OCI-LY7 (cell line): ENCODE data around the gene KCNQ1. TPM values are rescaled to one million over a fixed set of nuclear protein-coding genes. Genes with fewer than 3 reads are reported as not detected.

Experiments
- BruUV-seq: library from RNA; stranded (reverse); fragments of 400-500 nt; replicated peaks from 2 replicates; lab custom pipeline; 2021; lab: Mats Ljungman, UMichigan
- CTCF ChIA-PET: fragments of 300-600 bp; sonication (Branson Sonifier 250); formaldehyde crosslinking; loops from one replicate; lab custom pipeline; 2022; ENCODE audit warnings: antibody characterized with exemption; ENCODE audit not compliant: unreplicated experiment; lab: Charles Lee
- POLR2A ChIA-PET: fragments of 300-600 bp; sonication (Branson Sonifier 250); formaldehyde crosslinking; loops from one replicate; lab custom pipeline; 2022; ENCODE audit warnings: antibody characterized with exemption; lab: Charles Lee
- DNase-seq: peaks from one replicate; pipeline ENCODE4 v3.0.0-alpha.2; 2015; ENCODE audit warnings: low spot score
- H2AFZ ChIP-seq: fragments of 200-600 bp; sonication (generic), shearing (Covaris generic); 2 replicates; pipeline ENCODE4 v1.6.1; 2014; ENCODE audit warnings: mild to moderate bottlenecking, antibody characterized with exemption, low read length, moderate library complexity
- H3K27ac ChIP-seq: fragments of 200-600 bp; sonication (generic); 2 replicates; pipeline ENCODE4 v1.5.1; 2014; ENCODE audit warnings: mixed run types, low read depth, mild to moderate bottlenecking, moderate library complexity, low read length, inconsistent platforms; ENCODE audit not compliant: poor library complexity, severe bottlenecking
- H3K36me3 ChIP-seq: fragments of 200-600 bp; sonication (generic); 2 replicates; pipeline ENCODE4 v1.6.1; 2014; ENCODE audit warnings: mild to moderate bottlenecking, antibody characterized with exemption, low read length, moderate library complexity, mixed read lengths; ENCODE audit not compliant: insufficient read depth
- H3K4me1 ChIP-seq: fragments of 200-600 bp; sonication (generic); 2 replicates; pipeline ENCODE4 v1.5.1; 2014; ENCODE audit warnings: mild to moderate bottlenecking, low read length; ENCODE audit not compliant: insufficient read depth, poor library complexity, severe bottlenecking
- H3K4me2 ChIP-seq: fragments of 200-600 bp; sonication (generic); 2 replicates; pipeline ENCODE4 v1.6.1; 2014; ENCODE audit warnings: mild to moderate bottlenecking, low read length
- H3K4me3 ChIP-seq: fragments of 200-600 bp; sonication (generic); 2 replicates; pipeline ENCODE4 v1.5.1; 2014; ENCODE audit warnings: mild to moderate bottlenecking, low read depth, low read length; ENCODE audit not compliant: poor library complexity, severe bottlenecking
- H3K79me2 ChIP-seq: fragments of 200-600 bp; sonication (generic); 2 replicates; pipeline ENCODE4 v1.6.1; 2016; ENCODE audit warnings: low read depth, mild to moderate bottlenecking, low read length, moderate library complexity, mixed read lengths; ENCODE audit not compliant: insufficient read depth
- H3K9me2 ChIP-seq: fragments of 200-600 bp; sonication (generic); 2 replicates; pipeline ENCODE4 v1.6.1; 2016; ENCODE audit warnings: mild to moderate bottlenecking, low read length, mixed read lengths; ENCODE audit not compliant: insufficient read depth
- H3K9me3 ChIP-seq: fragments of 200-600 bp; sonication (generic); 2 replicates; pipeline ENCODE4 v1.6.1; 2014; ENCODE audit warnings: mild to moderate bottlenecking, mixed run types, low read length, mixed read lengths
- H4K20me1 ChIP-seq: fragments of 200-600 bp; sonication (generic); 2 replicates; pipeline ENCODE4 v1.6.1; 2014; ENCODE audit warnings: mild to moderate bottlenecking, antibody characterized with exemption, low read length, moderate library complexity, mixed read lengths; ENCODE audit not compliant: insufficient read depth
- EZH2phosphoT487 ChIP-seq: fragments of 200-600 bp; sonication (generic); IDR thresholded peaks from 2 replicates; pipeline ENCODE4 v1.6.1; 2018; ENCODE audit warnings: low read depth, borderline replicate concordance, mild to moderate bottlenecking, mixed run types, antibody characterized with exemption, low read length, moderate library complexity, mixed read lengths
- intact Hi-C: fragments of 100-400 bp; cut with micrococcal nuclease; formaldehyde crosslinking; loops from one replicate; pipeline ENCODE4 v1.10.0; 2022; ENCODE audit not compliant: unreplicated experiment
- total RNA-seq, 2 experiments: library from RNA; depleted of rRNA in 1 of 2; stranded (reverse); fragments of >200 nt in 1 of 2; shearing (Covaris generic) in 1 of 2; gene quantifications; 2 replicates each; pipeline ENCODE4 v1.2.3, GENCODE V29; 2014 to 2022
- TF ChIP-seq, protein P1 (sequence below): fragments of 200-600 bp; sonication (generic); conservative IDR thresholded peaks from 2 replicates; pipeline ENCODE4 v1.5.1; 2014; ENCODE audit warnings: mild to moderate bottlenecking, antibody characterized with exemption, low read length, moderate library complexity, mixed read lengths

KCNQ1 gene
- total RNA-seq, 2 experiments from 2014 or later = 0.22 to 1.3 TPM

DNA sequence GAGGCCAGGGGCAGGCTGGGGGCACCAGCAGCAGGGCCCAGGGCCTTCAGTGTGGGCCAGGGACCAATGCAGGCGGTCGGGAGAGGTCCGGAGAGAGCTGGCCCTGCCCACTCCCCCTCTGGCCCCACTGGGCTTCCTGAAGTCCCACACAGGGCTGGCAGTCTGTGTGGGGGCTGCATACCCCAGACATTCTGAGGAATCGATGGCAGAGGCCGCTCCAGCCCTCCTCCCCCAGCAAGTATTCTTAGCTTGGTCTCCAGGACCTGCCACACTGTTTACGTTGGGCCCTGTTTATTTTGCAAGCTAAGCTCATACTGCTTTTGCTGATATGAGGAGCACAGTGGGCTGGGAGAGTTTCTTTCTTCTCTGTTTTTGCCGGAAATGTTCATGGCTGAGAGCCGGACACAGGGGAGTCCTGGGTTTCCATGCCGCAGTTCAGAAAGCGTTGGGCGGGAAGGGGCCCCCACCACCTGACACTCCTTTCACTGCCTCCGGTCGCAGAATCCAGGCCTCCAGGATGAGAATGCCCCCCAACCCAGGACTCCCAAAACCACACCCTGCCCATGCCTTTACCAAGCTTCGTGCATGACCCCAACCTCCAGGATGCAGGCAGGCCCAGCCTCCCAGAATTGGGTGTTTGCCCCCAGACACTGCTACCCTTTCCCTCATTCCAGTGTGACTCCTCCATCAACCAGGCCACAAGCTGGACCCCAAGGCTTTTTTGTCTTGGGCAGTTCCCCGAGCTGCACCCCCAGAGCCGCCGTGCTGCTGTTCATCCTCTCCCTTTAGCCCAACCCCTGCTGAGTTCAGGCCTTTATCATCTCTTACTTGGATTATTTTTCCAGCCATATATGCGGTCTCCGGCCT, 336.8 kb downstream of the KCNQ1 start:
- POLR2A ChIA-PET = no interaction called here

DNA sequence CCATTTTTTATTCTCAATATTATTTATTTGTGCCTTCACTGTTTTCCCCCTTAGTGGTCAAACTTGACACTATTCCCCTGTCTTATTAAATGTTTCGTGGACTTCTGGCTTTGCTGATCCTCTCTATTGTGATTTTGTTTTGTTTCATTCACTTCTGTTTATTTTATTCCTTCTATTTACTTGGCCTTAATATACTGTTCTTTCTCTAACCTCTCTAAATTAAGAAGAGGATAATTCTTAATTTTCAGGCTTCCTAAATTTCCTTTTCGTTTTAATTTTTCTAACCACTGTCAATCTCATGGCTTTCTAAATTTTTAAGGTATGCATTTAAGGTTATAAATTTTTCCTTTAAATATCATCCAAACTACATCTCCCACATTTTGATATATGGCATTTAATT, 338.0 kb downstream of the KCNQ1 start:
- H3K4me1 ChIP-seq = no peaks in the 10 kb centered on the region
- H3K9me3 ChIP-seq = no peaks in the 10 kb centered on the region
- DNase-seq = no peak
- no peaks in the 10 kb centered on the region for H3K79me2 ChIP-seq
- BruUV-seq = no TSS peak
- H3K36me3 ChIP-seq = no peaks in the 10 kb centered on the region
- H3K27ac ChIP-seq = no peak overlapping the region
- intact Hi-C loops = no loop called here
- H3K4me3 ChIP-seq = no peak overlapping the region
- TF ChIP-seq, protein P1, sequence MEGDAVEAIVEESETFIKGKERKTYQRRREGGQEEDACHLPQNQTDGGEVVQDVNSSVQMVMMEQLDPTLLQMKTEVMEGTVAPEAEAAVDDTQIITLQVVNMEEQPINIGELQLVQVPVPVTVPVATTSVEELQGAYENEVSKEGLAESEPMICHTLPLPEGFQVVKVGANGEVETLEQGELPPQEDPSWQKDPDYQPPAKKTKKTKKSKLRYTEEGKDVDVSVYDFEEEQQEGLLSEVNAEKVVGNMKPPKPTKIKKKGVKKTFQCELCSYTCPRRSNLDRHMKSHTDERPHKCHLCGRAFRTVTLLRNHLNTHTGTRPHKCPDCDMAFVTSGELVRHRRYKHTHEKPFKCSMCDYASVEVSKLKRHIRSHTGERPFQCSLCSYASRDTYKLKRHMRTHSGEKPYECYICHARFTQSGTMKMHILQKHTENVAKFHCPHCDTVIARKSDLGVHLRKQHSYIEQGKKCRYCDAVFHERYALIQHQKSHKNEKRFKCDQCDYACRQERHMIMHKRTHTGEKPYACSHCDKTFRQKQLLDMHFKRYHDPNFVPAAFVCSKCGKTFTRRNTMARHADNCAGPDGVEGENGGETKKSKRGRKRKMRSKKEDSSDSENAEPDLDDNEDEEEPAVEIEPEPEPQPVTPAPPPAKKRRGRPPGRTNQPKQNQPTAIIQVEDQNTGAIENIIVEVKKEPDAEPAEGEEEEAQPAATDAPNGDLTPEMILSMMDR = no peak
- no peak for TF ChIP-seq EZH2phosphoT487
- H2AFZ ChIP-seq = no peak overlapping the region
- H3K4me2 ChIP-seq = no peak overlapping the region
- H4K20me1 ChIP-seq = no peaks in the 10 kb centered on the region
- no peaks in the 10 kb centered on the region for H3K9me2 ChIP-seq
- ChIA-PET POLR2A (no interaction called here), CTCF (no interaction called here)

More for the DNA sequence above, 336.8 kb downstream of the KCNQ1 start:
- intact Hi-C loops = no loop called here
- no peak for TF ChIP-seq EZH2phosphoT487
- TF ChIP-seq, protein P1 = no peak
- CTCF ChIA-PET = no interaction called here
- no peak for DNase-seq
- no TSS peak for BruUV-seq
- H3K36me3 ChIP-seq = no peaks in the 10 kb centered on the region
- H3K4me2 ChIP-seq = no peak overlapping the region
- no peaks in the 10 kb centered on the region for H3K79me2 ChIP-seq
- no peak overlapping the region for H2AFZ ChIP-seq
- no peaks in the 10 kb centered on the region for H3K9me3 ChIP-seq
- no peaks in the 10 kb centered on the region for H3K4me1 ChIP-seq
- no peak overlapping the region for H3K27ac ChIP-seq
- no peaks in the 10 kb centered on the region for H4K20me1 ChIP-seq
- no peaks in the 10 kb centered on the region for H3K9me2 ChIP-seq
- no peak overlapping the region for H3K4me3 ChIP-seq

DNA sequence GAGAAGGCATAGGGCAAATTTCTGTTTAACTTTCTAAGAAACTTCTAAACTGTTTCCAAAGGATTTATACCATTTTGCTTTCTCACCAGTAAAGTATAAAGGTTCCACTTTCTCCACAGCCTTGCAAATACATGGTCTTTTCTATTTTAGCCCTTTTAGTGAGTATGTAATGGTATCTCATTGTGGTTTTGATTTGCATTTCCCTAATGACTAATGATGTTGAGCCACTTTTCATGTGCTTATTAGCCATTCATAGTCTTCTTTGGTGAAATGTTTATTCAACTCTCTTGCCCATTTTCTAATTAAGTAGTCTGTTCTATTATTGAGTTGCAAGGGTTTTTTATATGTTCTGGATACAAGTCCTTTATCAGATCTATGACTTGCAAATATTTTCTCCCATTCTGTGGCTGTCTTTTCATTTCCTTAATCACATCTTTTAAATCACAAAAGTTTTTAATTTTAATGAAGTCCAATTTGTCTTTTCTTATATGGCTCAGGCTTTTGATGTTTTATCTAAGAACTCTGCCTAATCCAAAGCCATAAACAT, 338.8 kb downstream of the KCNQ1 start:
- Histone ChIP-seq H3K4me1 (no peaks in the 10 kb centered on the region), H3K9me2 (no peaks in the 10 kb centered on the region), H3K4me3 (no peak overlapping the region), H3K4me2 (no peak overlapping the region), H3K36me3 (no peaks in the 10 kb centered on the region), H3K79me2 (no peaks in the 10 kb centered on the region), H2AFZ (no peak overlapping the region), H3K9me3 (no peaks in the 10 kb centered on the region), H3K27ac (no peak overlapping the region), H4K20me1 (no peaks in the 10 kb centered on the region)
- ChIA-PET POLR2A (no interaction called here), CTCF (no interaction called here)
- DNase-seq = no peak
- intact Hi-C loops = no loop called here
- TF ChIP-seq, protein P1 = no peak
- TF ChIP-seq EZH2phosphoT487 = no peak
- no TSS peak for BruUV-seq
